Measurements from ENCODE around the gene KRT71.
"Not testable (repeated sequence)": the region's sequence is repeated elsewhere in the genome, so short reads cannot be mapped to it uniquely, and the experiment has no call there.

KRT71 gene

GRCh38 chr12:52552681-52553195, at the start of gene KRT71:
Gene KRT71 (minus strand): TSS chr12:52553145. CDS start chr12:52553077, 68 bp downstream.
- no peak for DNase-seq

GRCh38 chr12:52602552-52602951, 49.6 kb upstream of the KRT71 start:
- DNase-seq: no peak

- DNase-seq: no peak
Measured at GRCh38 chr12:52601671-52602070, 48.7 kb upstream of the KRT71 start.

- DNase-seq: no peak
Measured at GRCh38 chr12:52600941-52601481, 48.1 kb upstream of the KRT71 start, which contains the start of gene KRT72. Gene KRT72 (minus strand): TSS chr12:52601463. CDS start chr12:52601452, 11 bp downstream.

- DNase-seq: no peak
Measured at GRCh38 chr12:52600475-52600874, 47.5 kb upstream of the KRT71 start.

GRCh38 chr12:52600071-52600470, 47.1 kb upstream of the KRT71 start:
- no peak for DNase-seq

- DNase-seq: no peak
Measured at GRCh38 chr12:52598966-52599365, 46.0 kb upstream of the KRT71 start.

- DNase-seq: not testable (repeated sequence)
Measured at GRCh38 chr12:52594237-52594636, 41.3 kb upstream of the KRT71 start.

- no peak for DNase-seq
Measured at GRCh38 chr12:52591521-52591920, 38.6 kb upstream of the KRT71 start.

GRCh38 chr12:52590021-52590420, 37.1 kb upstream of the KRT71 start:
- no peak for DNase-seq

GRCh38 chr12:52587563-52587962, 34.6 kb upstream of the KRT71 start:
- DNase-seq: no peak

- DNase-seq: no peak
Measured at GRCh38 chr12:52585946-52586345, 33.0 kb upstream of the KRT71 start.

- DNase-seq: no peak
Measured at GRCh38 chr12:52585066-52585465, 32.1 kb upstream of the KRT71 start.

GRCh38 chr12:52584156-52584682, 31.3 kb upstream of the KRT71 start:
- no peak for DNase-seq

- no peak for DNase-seq
Measured at GRCh38 chr12:52582971-52583456, 30.1 kb upstream of the KRT71 start.

- no peak for DNase-seq
Measured at GRCh38 chr12:52582486-52582885, 29.5 kb upstream of the KRT71 start.

- no peak for DNase-seq
Measured at GRCh38 chr12:52581481-52581880, 28.5 kb upstream of the KRT71 start.

GRCh38 chr12:52581066-52581465, 28.1 kb upstream of the KRT71 start:
- no peak for DNase-seq

- no peak for DNase-seq
Measured at GRCh38 chr12:52580496-52580895, 27.6 kb upstream of the KRT71 start.

GRCh38 chr12:52579468-52580465, 26.8 kb upstream of the KRT71 start:
- no peak for DNase-seq

GRCh38 chr12:52578469-52578868, 25.5 kb upstream of the KRT71 start:
- no peak for DNase-seq

- no peak for DNase-seq
Measured at GRCh38 chr12:52577316-52577715, 24.4 kb upstream of the KRT71 start.

GRCh38 chr12:52575948-52576347, 23.0 kb upstream of the KRT71 start:
- no peak for DNase-seq
